HEK293T (cell line): ENCODE measurements around the gene OR10D3.

Experiments used
- CTCF ChIA-PET: fragments of 350-600 bp; formaldehyde crosslinking; extraction: SDS; loops from one replicate; lab custom pipeline; 2021; ENCODE audit warnings: antibody characterized with exemption, inconsistent platforms; lab: Yijun Ruan, JAX
- POLR2A ChIA-PET: fragments of 350-600 bp; formaldehyde crosslinking; extraction: SDS; loops from one replicate; lab custom pipeline; 2020; ENCODE audit warnings: antibody characterized with exemption, inconsistent platforms; lab: Yijun Ruan, JAX
- DNase-seq: peaks from one replicate; pipeline ENCODE4 v3.0.0; 2012; ENCODE audit warnings: mixed read lengths; ENCODE audit errors: extremely low spot score
- ARNT ChIP-seq: fragments of 450-650 bp; IDR thresholded peaks from 2 replicates; pipeline ENCODE4 v1.6.1; 2017; ENCODE audit warnings: mild to moderate bottlenecking
- BHLHE40 ChIP-seq: fragments of 450-650 bp; IDR thresholded peaks from 2 replicates; pipeline ENCODE4 v1.6.1; 2016; ENCODE audit warnings: mild to moderate bottlenecking, moderate library complexity, borderline replicate concordance
- CTBP1 ChIP-seq: fragments of 450-650 bp; IDR thresholded peaks from 2 replicates; pipeline ENCODE4 v1.6.1; 2016; ENCODE audit warnings: borderline replicate concordance
- ELF4 ChIP-seq: fragments of 450-650 bp; IDR thresholded peaks from 2 replicates; pipeline ENCODE4 v1.6.1; 2017; ENCODE audit warnings: antibody characterized with exemption
- FOXA1 ChIP-seq: fragments of 450-650 bp; IDR thresholded peaks from 2 replicates; pipeline ENCODE4 v1.6.1; 2016; ENCODE audit warnings: mild to moderate bottlenecking
- FOXK2 ChIP-seq: fragments of 450-650 bp; IDR thresholded peaks from 2 replicates; pipeline ENCODE4 v1.6.1; 2016; ENCODE audit warnings: mild to moderate bottlenecking
- FOXM1 ChIP-seq: fragments of 450-650 bp; IDR thresholded peaks from 2 replicates; pipeline ENCODE4 v1.6.1; 2017; ENCODE audit warnings: mild to moderate bottlenecking, borderline replicate concordance
- HDGF ChIP-seq: fragments of 450-650 bp; IDR thresholded peaks from 2 replicates; pipeline ENCODE4 v1.6.1; 2017; ENCODE audit warnings: antibody characterized with exemption, borderline replicate concordance
- L3MBTL2 ChIP-seq: fragments of 450-650 bp; conservative IDR thresholded peaks from 2 replicates; pipeline ENCODE4 v1.6.1; 2016; ENCODE audit warnings: mild to moderate bottlenecking
- LEF1 ChIP-seq: fragments of 450-650 bp; IDR thresholded peaks from 2 replicates; pipeline ENCODE4 v1.6.1; 2017; ENCODE audit warnings: mild to moderate bottlenecking, borderline replicate concordance
- NFRKB ChIP-seq: fragments of 450-650 bp; IDR thresholded peaks from 2 replicates; pipeline ENCODE4 v1.6.1; 2016; ENCODE audit warnings: mild to moderate bottlenecking, moderate library complexity
- SP1 ChIP-seq: fragments of 450-650 bp; IDR thresholded peaks from 2 replicates; pipeline ENCODE4 v1.6.1; 2017
- SUZ12 ChIP-seq: fragments of 450-650 bp; IDR thresholded peaks from 2 replicates; pipeline ENCODE4 v1.6.1; 2016; ENCODE audit warnings: mild to moderate bottlenecking
- TARDBP ChIP-seq: fragments of 450-650 bp; IDR thresholded peaks from 2 replicates; pipeline ENCODE4 v1.6.1; 2016
- ZNF384 ChIP-seq: fragments of 450-650 bp; IDR thresholded peaks from 2 replicates; pipeline ENCODE4 v1.6.1; 2016
- TF ChIP-seq, protein P1 (sequence below): fragments of 450-650 bp; IDR thresholded peaks from 2 replicates; pipeline ENCODE4 v1.6.1; 2016

OR10D3 gene, protein sequence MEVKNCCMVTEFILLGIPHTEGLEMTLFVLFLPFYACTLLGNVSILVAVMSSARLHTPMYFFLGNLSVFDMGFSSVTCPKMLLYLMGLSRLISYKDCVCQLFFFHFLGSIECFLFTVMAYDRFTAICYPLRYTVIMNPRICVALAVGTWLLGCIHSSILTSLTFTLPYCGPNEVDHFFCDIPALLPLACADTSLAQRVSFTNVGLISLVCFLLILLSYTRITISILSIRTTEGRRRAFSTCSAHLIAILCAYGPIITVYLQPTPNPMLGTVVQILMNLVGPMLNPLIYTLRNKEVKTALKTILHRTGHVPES

DNA sequence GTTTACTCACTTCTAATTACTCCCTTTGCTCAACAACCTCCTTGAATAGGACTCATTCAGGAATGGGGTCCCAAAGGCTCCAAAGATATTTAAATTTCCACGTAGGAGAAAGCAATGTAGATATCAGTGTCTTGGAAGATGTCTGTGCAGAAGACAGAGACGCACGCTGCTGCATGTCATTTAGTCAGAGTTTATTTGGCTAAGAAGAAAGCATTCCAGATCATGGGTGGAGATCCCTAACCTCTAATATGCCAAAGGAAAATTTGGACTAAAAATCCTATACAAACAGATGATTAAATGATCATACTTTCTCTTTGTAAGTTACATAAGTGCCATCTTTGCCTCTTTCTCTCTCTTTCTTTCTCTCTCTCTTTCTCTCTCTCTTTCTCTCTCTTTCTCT lies at the start of gene OR10D3:
OR10D3 (plus strand) TSS at position 278 of the 400 bp plus-strand sequence. CDS start 1,925 bp downstream, outside the sequence.
- POLR2A ChIA-PET: no interaction called here
- CTCF ChIA-PET: no interaction called here
- TF ChIP-seq FOXA1 (no peak), TARDBP (no peak), FOXK2 (no peak), ARNT (no peak), FOXM1 (no peak), SP1 (no peak), L3MBTL2 (no peak), LEF1 (no peak), HDGF (no peak), SUZ12 (no peak), BHLHE40 (no peak), CTBP1 (no peak), ZNF384 (no peak), ELF4 (no peak)
- TF ChIP-seq, protein P1, sequence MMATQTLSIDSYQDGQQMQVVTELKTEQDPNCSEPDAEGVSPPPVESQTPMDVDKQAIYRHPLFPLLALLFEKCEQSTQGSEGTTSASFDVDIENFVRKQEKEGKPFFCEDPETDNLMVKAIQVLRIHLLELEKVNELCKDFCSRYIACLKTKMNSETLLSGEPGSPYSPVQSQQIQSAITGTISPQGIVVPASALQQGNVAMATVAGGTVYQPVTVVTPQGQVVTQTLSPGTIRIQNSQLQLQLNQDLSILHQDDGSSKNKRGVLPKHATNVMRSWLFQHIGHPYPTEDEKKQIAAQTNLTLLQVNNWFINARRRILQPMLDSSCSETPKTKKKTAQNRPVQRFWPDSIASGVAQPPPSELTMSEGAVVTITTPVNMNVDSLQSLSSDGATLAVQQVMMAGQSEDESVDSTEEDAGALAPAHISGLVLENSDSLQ: no peak
- no peak for DNase-seq

DNA sequence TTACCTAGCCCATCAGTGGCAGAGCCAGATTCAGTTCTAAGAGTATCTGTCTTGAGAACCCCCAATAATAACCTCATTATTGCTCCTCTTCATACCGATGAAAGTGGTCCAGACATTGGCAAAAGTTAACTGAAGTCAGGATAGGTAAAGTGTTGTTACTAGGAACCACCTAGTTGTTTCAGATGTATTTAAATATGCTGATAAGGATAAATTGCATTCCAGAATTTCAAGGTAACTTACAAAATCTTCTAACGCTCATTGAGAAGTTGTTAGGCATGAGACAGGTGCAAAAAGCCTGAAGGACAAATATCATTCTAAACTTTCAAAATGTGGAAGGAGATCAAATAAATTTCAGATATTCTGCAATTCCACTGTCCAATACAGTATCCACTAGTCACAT lies 40.1 kb upstream of the OR10D3 start:
- POLR2A ChIA-PET: no interaction called here
- no peak for DNase-seq
- CTCF ChIA-PET: no interaction called here
- TF ChIP-seq CTBP1 (no peak), BHLHE40 (no peak), TARDBP (no peak), ELF4 (no peak), FOXM1 (no peak), NFRKB (no peak), FOXK2 (no peak), LEF1 (no peak), L3MBTL2 (no peak), HDGF (no peak), SP1 (no peak), ZNF384 (no peak), ARNT (no peak), FOXA1 (no peak), SUZ12 (no peak)
- TF ChIP-seq, protein P1: no peak

DNA sequence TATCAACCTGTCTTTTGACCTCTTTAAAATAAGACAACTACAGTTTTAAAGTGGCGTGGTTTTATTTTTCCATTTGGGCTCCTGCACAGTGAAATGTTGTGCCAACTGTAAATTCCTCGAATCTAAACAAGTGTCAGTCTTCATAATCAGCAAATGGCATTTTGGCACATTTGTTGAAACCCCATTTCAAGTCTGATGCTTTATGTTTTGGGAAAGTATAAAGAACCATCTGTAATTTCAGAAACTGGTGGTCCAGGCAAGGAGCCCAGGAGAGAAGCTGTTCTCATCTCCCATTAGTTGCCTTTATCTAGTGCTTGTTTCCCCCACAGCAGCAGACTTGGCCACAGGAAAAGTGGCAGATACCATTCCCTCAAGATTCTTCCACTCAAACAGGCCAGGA lies 35.2 kb upstream of the OR10D3 start:
- no peak for DNase-seq
- TF ChIP-seq FOXA1 (no peak), TARDBP (no peak), ARNT (no peak), CTBP1 (no peak), SUZ12 (no peak), FOXM1 (no peak), ELF4 (no peak), ZNF384 (no peak), L3MBTL2 (no peak)
- ChIA-PET POLR2A (no interaction called here), CTCF (no interaction called here)

DNA sequence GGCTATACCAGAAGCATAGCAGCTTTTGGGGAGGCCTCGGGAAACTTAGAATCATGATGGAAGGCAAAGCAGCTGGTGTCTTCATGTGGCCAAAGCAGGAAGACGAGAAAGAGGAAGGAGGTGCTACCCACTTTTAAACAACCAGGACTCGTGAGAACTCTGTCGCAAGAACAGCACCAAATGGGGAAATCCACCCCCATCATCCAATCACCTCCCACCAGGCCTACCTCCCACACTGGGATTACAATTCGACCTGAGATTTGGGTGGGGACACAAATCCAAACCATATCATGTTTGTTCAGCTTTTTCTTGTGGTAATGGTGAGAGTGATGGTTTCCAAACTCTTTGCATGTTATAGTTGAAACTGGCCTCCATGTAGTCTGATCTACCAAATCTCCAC lies 32.5 kb upstream of the OR10D3 start:
- DNase-seq: no peak
- ChIA-PET CTCF (no interaction called here), POLR2A (no interaction called here)
- TF ChIP-seq SP1: no peak
- no peak for TF ChIP-seq HDGF
- TF ChIP-seq ARNT: no peak
- no peak for TF ChIP-seq CTBP1
- TF ChIP-seq TARDBP: no peak
- TF ChIP-seq LEF1: no peak
- TF ChIP-seq FOXM1: no peak
- no peak for TF ChIP-seq FOXK2
- TF ChIP-seq ZNF384: no peak

DNA sequence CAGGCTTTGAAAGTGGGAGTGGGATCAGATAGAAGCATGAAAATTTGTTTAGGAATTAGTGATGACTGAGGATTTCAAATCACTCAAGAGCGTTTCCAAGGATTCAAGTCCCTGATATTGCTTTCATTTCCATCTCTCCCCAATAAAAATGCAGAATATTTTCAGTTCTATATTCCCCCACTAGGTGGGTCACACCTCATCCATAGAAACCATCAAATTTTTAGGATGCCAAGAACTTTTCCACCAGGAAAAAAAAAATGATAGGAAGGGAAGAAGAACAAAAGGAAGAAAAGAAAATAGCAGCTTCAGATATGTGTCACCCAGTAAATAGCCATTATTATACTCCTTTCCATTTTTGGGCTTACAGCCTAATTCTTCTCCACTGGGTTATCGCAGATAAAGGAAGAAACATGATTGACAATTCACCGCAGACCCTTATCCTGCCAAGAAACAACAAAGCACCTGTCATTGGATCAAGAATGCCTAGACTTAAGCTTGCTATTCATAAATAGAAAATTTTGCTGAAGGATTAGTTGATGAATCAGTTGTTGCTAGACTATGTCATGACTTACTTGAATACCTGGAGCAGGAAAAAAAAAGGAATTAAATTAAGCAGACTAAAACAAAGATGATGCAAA lies 30.3 kb upstream of the OR10D3 start:
- ChIA-PET POLR2A (no interaction called here), CTCF (no interaction called here)
- DNase-seq: no peak
- TF ChIP-seq CTBP1: no peak
- no peak for TF ChIP-seq LEF1
- no peak for TF ChIP-seq FOXM1
- TF ChIP-seq L3MBTL2: no peak
- TF ChIP-seq, protein P1: no peak
- TF ChIP-seq TARDBP: no peak
- no peak for TF ChIP-seq SP1
- no peak for TF ChIP-seq SUZ12
- TF ChIP-seq BHLHE40: no peak
